Measurements from ENCODE around the gene GMPPA. TPM values are rescaled to one million over a fixed set of nuclear protein-coding genes. Genes with fewer than 3 reads are reported as not detected.

Gene GMPPA
- total RNA-seq, 2 experiments from 2014 or later = 32.4 to 34.2 TPM

- H3K27me3 Mint-ChIP-seq = peaks cover 23% of the 10 kb centered on the region
- no peak for ATAC-seq
- TF ChIP-seq, protein P1, sequence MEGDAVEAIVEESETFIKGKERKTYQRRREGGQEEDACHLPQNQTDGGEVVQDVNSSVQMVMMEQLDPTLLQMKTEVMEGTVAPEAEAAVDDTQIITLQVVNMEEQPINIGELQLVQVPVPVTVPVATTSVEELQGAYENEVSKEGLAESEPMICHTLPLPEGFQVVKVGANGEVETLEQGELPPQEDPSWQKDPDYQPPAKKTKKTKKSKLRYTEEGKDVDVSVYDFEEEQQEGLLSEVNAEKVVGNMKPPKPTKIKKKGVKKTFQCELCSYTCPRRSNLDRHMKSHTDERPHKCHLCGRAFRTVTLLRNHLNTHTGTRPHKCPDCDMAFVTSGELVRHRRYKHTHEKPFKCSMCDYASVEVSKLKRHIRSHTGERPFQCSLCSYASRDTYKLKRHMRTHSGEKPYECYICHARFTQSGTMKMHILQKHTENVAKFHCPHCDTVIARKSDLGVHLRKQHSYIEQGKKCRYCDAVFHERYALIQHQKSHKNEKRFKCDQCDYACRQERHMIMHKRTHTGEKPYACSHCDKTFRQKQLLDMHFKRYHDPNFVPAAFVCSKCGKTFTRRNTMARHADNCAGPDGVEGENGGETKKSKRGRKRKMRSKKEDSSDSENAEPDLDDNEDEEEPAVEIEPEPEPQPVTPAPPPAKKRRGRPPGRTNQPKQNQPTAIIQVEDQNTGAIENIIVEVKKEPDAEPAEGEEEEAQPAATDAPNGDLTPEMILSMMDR (IDR thresholded peaks at IDR 0.05) = no peak
- H3K27ac Mint-ChIP-seq = no peak overlapping the region
- no peak for DNase-seq
- H3K4me1 Mint-ChIP-seq (ENCODE audit: low read depth) = no peaks in the 10 kb centered on the region
- no peaks in the 10 kb centered on the region for H3K9me3 Mint-ChIP-seq
- H3K4me3 Mint-ChIP-seq = no peak overlapping the region
- CTCF ChIA-PET = interaction anchor here (1.2 to 1.4 kb wide), 2 partner anchors 26 to 58 kb away, joined by 3 to 5 read pairs; no protein-coding TSS in a partner anchor
- POLR2A ChIA-PET = no interaction called here
- H3K36me3 Mint-ChIP-seq (ENCODE audit: low read depth) = no peaks in the 10 kb centered on the region
- intact Hi-C loops (cut with micrococcal nuclease) = loop anchor here (5.0 kb wide), 3 partner anchors 37 to 132 kb away; partner anchors contain the start of gene GMPPA
Observed at GRCh38 chr2:219533930-219534661, 35.4 kb downstream of the GMPPA start.

GRCh38 chr2:219536425-219536824, 37.7 kb downstream of the GMPPA start:
- H3K4me3 Mint-ChIP-seq = no peak overlapping the region
- ChIA-PET POLR2A (no interaction called here), CTCF (no interaction called here)
- H3K36me3 Mint-ChIP-seq (ENCODE audit: low read depth) = peaks cover 7% of the 10 kb centered on the region
- H3K4me1 Mint-ChIP-seq (ENCODE audit: low read depth) = peaks cover 4% of the 10 kb centered on the region
- no peaks in the 10 kb centered on the region for H3K9me3 Mint-ChIP-seq
- DNase-seq (no peak), ATAC-seq (no peak)
- TF ChIP-seq, protein P1 (IDR thresholded peaks at IDR 0.05) = no peak
- intact Hi-C loops (cut with micrococcal nuclease) = no loop called here
- no peak overlapping the region for H3K27ac Mint-ChIP-seq
- H3K27me3 Mint-ChIP-seq = peaks cover 6% of the 10 kb centered on the region

- no peak overlapping the region for H3K27ac Mint-ChIP-seq
- CTCF ChIA-PET = interaction anchor here (1.0 kb wide), 1 partner anchor 42 kb away, joined by 3 read pairs; no protein-coding TSS in a partner anchor
Observed at GRCh38 chr2:219536967-219537366, 38.3 kb downstream of the GMPPA start.

DNA sequence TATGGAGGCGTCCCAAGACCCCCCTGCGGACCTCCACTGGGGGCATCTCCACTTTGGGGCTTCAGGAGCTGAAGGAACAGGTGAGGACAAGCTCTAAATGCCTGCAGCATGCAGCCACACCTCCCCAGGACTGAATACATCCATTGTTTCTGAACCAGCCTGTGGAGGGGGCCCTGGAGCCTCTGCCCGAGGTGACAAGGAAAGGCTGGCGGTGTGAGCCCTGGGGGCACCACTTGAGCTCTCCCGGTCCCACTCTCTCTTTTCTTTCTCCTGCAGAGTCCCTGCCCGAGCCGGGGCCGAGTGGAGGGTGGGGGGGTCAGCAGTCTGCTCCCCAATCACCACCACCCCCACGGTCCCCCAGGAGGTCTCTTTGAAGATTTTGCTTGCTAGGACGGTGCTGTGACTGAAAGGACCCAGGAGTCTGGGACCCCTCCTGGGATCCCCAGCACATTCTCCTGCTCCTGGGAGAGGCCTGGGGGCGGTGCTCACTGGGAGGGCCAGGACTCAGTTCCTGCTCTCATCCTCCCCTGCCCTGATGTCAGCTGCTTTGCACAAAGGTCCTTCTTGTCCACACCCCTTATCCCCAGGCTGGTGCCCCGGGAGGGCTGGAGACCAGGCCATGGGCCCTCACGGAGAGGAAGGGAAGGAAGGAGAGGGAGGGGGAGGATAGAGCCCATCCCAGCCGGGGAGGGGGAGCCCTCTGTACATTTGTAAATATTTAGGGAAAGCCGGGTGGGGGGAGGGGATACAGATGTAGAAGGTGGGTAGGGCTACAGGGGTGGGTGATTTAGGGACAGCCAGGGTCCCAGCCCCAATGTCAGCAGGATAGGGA, 39.2 kb downstream of the GMPPA start:
- H3K27me3 Mint-ChIP-seq = peaks cover 3% of the 10 kb centered on the region
- H3K9me3 Mint-ChIP-seq = no peaks in the 10 kb centered on the region
- DNase-seq (no peak), ATAC-seq (no peak)
- peaks cover 8% of the 10 kb centered on the region for H3K36me3 Mint-ChIP-seq (ENCODE audit: low read depth)
- intact Hi-C loops (cut with micrococcal nuclease) = no loop called here
- H3K27ac Mint-ChIP-seq = no peak overlapping the region
- ChIA-PET POLR2A (no interaction called here), CTCF (interaction anchor here (0.9 to 1.0 kb wide), 2 partner anchors 43 to 62 kb away, joined by 3 read pairs; no protein-coding TSS in a partner anchor)
- H3K4me3 Mint-ChIP-seq = no peak overlapping the region
- TF ChIP-seq, protein P1 (IDR thresholded peaks at IDR 0.05) = no peak
- peaks cover 14% of the 10 kb centered on the region for H3K4me1 Mint-ChIP-seq (ENCODE audit: low read depth)

More at GRCh38 chr2:219536967-219537366, 38.3 kb downstream of the GMPPA start:
- intact Hi-C loops (cut with micrococcal nuclease) = no loop called here
- peaks cover 8% of the 10 kb centered on the region for H3K36me3 Mint-ChIP-seq (ENCODE audit: low read depth)
- no peak overlapping the region for H3K4me3 Mint-ChIP-seq
- H3K4me1 Mint-ChIP-seq (ENCODE audit: low read depth) = peaks cover 7% of the 10 kb centered on the region
- peaks cover 6% of the 10 kb centered on the region for H3K27me3 Mint-ChIP-seq
- TF ChIP-seq, protein P1 (IDR thresholded peaks at IDR 0.05) = no peak
- POLR2A ChIA-PET = no interaction called here
- no peaks in the 10 kb centered on the region for H3K9me3 Mint-ChIP-seq
- no peak for ATAC-seq
- DNase-seq = no peak
